Lower lobe of right lung (tissue), 2 donors: ENCODE measurements around the gene AFDN. TPM values are rescaled to one million over a fixed set of nuclear protein-coding genes. Genes with fewer than 3 reads are reported as not detected.

Source experiments
- ATAC-seq, 2 donors: fragments of 200-7000 bp; cut with Tn5 transposase; one replicate each; pipeline ENCODE4 v1.9.1; 2020 to 2022; ENCODE audit warnings: mild to moderate bottlenecking in 2 of 2, moderate library complexity in 2 of 2
- DNase-seq: peaks from one replicate; pipeline ENCODE4 v3.0.0-alpha.2; 2020
- H3K27ac ChIP-seq: fragments of 200-600 bp; one replicate; pipeline ENCODE4 v1.8.0; 2022
- H3K27me3 ChIP-seq: fragments of 200-600 bp; one replicate; pipeline ENCODE4 v1.8.0; 2022; ENCODE audit warnings: low read depth
- H3K36me3 ChIP-seq: fragments of 200-600 bp; one replicate; pipeline ENCODE4 v1.8.0; 2022; ENCODE audit warnings: mild to moderate bottlenecking
- H3K4me1 ChIP-seq: fragments of 200-600 bp; one replicate; pipeline ENCODE4 v1.8.0; 2022
- H3K4me3 ChIP-seq: fragments of 200-600 bp; one replicate; pipeline ENCODE4 v1.8.0; 2022; ENCODE audit warnings: mild to moderate bottlenecking
- H3K9me3 ChIP-seq: fragments of 200-600 bp; one replicate; pipeline ENCODE4 v1.8.0; 2022
- intact Hi-C: fragments of 100-400 bp; cut with DNase I; formaldehyde crosslinking; loops from one replicate; pipeline ENCODE4 v1.11.0; 2022
- total RNA-seq: library from RNA; stranded (reverse); fragmentation: NEBNext Ultra II Directional; extraction: Animal tissue kit (Norgen Biotek cat#: 25700); gene quantifications from one replicate; pipeline ENCODE4 v1.2.1, GENCODE V29; 2021
- TF ChIP-seq, protein P1 (sequence below): fragments of 200-600 bp; IDR thresholded peaks from one replicate; pipeline ENCODE4 v1.8.0; 2022; ENCODE audit warnings: antibody characterized with exemption, mild to moderate bottlenecking
- donor health status: DM: no; HTN: yes; CAD: no; lungs with severe emphysema.

AFDN gene
- total RNA-seq, 1 donor from 2014 or later = 167 TPM

DNA sequence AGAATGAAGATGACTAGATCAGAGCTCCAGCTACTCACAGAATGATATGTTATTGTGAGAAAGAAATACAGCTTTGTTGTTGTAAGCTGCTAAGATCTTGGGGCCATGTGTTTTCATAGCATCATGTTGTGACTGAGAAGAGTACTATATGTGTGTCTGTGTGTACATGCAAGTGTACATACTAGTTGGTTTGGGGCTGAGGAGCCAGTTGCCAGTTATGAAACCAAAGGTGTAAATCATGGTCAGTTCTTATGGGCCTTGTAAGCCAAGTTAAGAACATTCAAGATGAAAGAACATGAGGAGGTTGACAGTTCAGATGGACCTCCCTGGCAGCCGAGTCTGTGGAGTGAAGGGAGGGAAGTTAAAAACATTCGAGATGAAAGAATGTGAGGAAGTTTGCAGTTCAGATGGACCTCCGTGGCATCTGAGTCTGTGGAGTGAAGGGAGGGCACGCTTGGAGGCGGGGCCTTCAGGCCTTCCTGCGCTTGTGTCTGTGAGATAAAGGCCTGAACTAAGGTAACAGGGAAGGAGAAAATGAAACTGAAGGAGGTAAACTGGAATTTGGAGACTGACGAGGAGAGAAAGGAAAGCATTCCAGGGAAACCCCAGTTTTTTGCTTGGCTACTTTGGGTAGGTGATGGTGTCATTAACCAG, 13.9 kb downstream of the AFDN start:
- Histone ChIP-seq H3K36me3 (no peaks in the 10 kb centered on the region), H3K9me3 (no peaks in the 10 kb centered on the region), H3K27ac (no peak overlapping the region), H3K27me3 (no peaks in the 10 kb centered on the region), H3K4me1 (peaks cover 52% of the 10 kb centered on the region), H3K4me3 (no peak overlapping the region)
- intact Hi-C loops = no loop called here
- TF ChIP-seq, protein P1, sequence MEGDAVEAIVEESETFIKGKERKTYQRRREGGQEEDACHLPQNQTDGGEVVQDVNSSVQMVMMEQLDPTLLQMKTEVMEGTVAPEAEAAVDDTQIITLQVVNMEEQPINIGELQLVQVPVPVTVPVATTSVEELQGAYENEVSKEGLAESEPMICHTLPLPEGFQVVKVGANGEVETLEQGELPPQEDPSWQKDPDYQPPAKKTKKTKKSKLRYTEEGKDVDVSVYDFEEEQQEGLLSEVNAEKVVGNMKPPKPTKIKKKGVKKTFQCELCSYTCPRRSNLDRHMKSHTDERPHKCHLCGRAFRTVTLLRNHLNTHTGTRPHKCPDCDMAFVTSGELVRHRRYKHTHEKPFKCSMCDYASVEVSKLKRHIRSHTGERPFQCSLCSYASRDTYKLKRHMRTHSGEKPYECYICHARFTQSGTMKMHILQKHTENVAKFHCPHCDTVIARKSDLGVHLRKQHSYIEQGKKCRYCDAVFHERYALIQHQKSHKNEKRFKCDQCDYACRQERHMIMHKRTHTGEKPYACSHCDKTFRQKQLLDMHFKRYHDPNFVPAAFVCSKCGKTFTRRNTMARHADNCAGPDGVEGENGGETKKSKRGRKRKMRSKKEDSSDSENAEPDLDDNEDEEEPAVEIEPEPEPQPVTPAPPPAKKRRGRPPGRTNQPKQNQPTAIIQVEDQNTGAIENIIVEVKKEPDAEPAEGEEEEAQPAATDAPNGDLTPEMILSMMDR = no peak
- peak in 1 of 2 donors; percentile 50 for ATAC-seq
- no peak for DNase-seq

DNA sequence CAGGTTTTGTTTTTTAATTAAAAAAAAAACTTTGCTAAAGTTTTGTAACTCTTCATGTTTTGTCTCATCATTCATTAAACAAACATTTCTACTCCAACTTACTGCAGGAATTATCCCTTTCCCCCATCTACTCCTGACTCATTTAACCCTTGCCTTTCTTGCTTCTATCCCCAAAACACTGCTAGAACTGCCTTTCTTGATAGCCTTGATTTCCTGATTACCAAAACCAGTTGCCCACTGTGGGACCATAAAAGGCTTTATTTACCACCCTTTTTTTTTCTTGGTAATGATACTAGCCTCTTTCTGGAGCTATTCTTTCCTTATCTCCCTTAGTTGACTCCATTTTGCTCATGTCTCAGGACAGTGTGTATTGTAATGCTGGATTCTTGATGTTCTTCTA, 15.3 kb downstream of the AFDN start:
- Histone ChIP-seq H3K9me3 (no peaks in the 10 kb centered on the region), H3K4me1 (peaks cover 49% of the 10 kb centered on the region), H3K4me3 (no peak overlapping the region), H3K27me3 (no peaks in the 10 kb centered on the region), H3K36me3 (no peaks in the 10 kb centered on the region), H3K27ac (no peak overlapping the region)
- intact Hi-C loops = no loop called here
- DNase-seq (no peak), ATAC-seq (no peak)
- TF ChIP-seq, protein P1 = no peak

DNA sequence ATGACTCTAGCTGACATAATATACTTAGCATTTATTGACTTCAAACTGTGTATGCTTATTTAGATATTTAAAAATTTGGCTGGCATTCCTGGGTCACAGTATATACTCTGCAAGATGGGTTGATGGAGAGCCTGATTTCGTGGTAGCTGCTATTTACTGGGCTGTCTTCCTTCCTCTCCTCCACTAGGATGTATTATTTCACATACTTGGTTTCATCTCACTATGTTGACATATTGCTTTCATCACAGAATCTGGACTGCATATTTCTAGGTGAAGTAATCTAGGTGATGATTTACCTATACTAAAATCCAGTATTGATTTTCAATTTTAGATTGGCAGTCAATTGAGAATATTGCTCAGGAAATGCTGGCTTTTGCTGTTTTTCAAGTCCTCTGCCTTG, 15.7 kb downstream of the AFDN start:
- DNase-seq (no peak), ATAC-seq (no peak)
- Histone ChIP-seq H3K9me3 (no peaks in the 10 kb centered on the region), H3K4me1 (peaks cover 54% of the 10 kb centered on the region), H3K27me3 (no peaks in the 10 kb centered on the region), H3K36me3 (no peaks in the 10 kb centered on the region), H3K4me3 (no peak overlapping the region), H3K27ac (no peak overlapping the region)
- intact Hi-C loops = no loop called here
- TF ChIP-seq, protein P1 = no peak

DNA sequence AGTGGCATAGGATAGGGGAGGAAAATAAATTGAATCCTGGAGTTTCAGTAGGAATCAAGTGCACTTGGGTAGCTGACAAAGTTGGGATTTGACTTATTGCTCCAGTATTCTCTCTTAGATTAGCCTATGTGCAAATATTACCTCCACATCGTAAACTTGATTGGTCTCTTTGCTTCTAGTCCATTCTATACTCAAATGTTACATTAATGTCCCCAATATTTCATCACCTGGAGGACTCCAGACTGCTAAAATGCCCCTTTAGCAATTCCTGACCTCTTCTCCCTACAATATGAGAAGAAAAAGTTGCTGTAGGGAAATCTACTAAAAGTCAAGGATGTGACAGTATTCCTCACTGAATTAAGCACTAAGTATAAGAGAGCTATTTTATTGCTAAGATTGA, 16.3 kb downstream of the AFDN start:
- no peak for DNase-seq
- TF ChIP-seq, protein P1 = no peak
- Histone ChIP-seq H3K9me3 (no peaks in the 10 kb centered on the region), H3K27ac (no peak overlapping the region), H3K4me1 (peaks cover 60% of the 10 kb centered on the region), H3K27me3 (no peaks in the 10 kb centered on the region), H3K36me3 (no peaks in the 10 kb centered on the region), H3K4me3 (no peak overlapping the region)
- no peak for ATAC-seq
- intact Hi-C loops = no loop called here

DNA sequence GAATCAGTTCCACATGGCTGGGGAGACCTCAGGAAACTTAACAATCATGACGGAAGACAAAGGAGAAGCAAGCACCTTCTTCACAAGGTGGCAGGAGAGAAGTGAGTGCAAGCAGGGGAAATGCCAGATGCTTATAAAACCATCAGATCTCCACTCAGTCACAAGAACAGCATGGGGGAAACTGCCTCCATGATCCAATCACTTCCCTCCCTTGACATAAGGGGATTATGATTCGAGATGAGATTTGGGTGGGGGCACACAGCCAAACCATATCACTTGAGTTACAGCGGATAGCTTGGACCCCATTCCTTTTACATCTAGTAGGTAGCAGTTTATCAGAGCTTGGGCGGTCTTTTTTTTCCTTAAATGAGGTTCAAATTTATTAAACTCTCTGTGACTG, 19.1 kb downstream of the AFDN start:
- Histone ChIP-seq H3K9me3 (no peaks in the 10 kb centered on the region), H3K4me3 (no peak overlapping the region), H3K36me3 (no peaks in the 10 kb centered on the region), H3K27me3 (no peaks in the 10 kb centered on the region), H3K4me1 (peaks cover 60% of the 10 kb centered on the region), H3K27ac (no peak overlapping the region)
- ATAC-seq (no peak), DNase-seq (no peak)
- TF ChIP-seq, protein P1 = no peak
- intact Hi-C loops = no loop called here
